Liver (tissue), 9 donors: Measurements from ENCODE around the gene TMEM114. TPM values are rescaled to one million over a fixed set of nuclear protein-coding genes. Genes with fewer than 3 reads are reported as not detected.

Experiments
- DNase-seq: peaks from one replicate; pipeline ENCODE4 v3.0.0-alpha.2; 2017; ENCODE audit warnings: low spot score
- H3K27ac ChIP-seq, 2 donors: one replicate each; pipeline ENCODE4 v1.7.0; 2013; ENCODE audit warnings: inconsistent platforms in 2 of 2, low read length in 2 of 2, control low read depth in 1 of 2, low read depth in 1 of 2, mild to moderate bottlenecking in 1 of 2
- H3K27me3 ChIP-seq, 4 donors: one replicate each; pipeline versions ENCODE4 v1.6.1 to v1.7.0; 2013; ENCODE audit warnings: low read length in 3 of 4, inconsistent platforms in 1 of 4, mild to moderate bottlenecking in 1 of 4, moderate library complexity in 1 of 4; ENCODE audit not compliant: control insufficient read depth in 4 of 4, insufficient read depth in 4 of 4
- H3K36me3 ChIP-seq, 4 donors: one replicate each; pipeline versions ENCODE4 v1.6.1 to v1.7.0; 2013; ENCODE audit warnings: low read length in 3 of 4, mild to moderate bottlenecking in 3 of 4, low read depth in 1 of 4, moderate library complexity in 1 of 4; ENCODE audit not compliant: control insufficient read depth in 4 of 4, insufficient read depth in 3 of 4
- H3K4me1 ChIP-seq, 4 donors: one replicate each; pipeline versions ENCODE4 v1.6.1 to v1.7.0; 2013; ENCODE audit warnings: low read length in 3 of 4, mild to moderate bottlenecking in 3 of 4, moderate library complexity in 1 of 4; ENCODE audit not compliant: control insufficient read depth in 4 of 4, insufficient read depth in 4 of 4
- H3K4me3 ChIP-seq, 3 donors: one replicate each; pipeline versions ENCODE4 v1.6.1 to v1.7.0; 2013; ENCODE audit warnings: low read length in 3 of 3, control low read depth in 1 of 3, low read depth in 1 of 3, mild to moderate bottlenecking in 1 of 3
- H3K9ac ChIP-seq, 2 donors: one replicate each; pipeline ENCODE4 v1.7.0; 2013; ENCODE audit warnings: low read length in 2 of 2, mild to moderate bottlenecking in 2 of 2, moderate library complexity in 2 of 2, control low read depth in 1 of 2, low read depth in 1 of 2
- H3K9me3 ChIP-seq, 4 donors: one replicate each; pipeline versions ENCODE4 v1.6.1 to v1.7.0; 2013; ENCODE audit warnings: low read length in 3 of 4; ENCODE audit not compliant: control insufficient read depth in 4 of 4
- EGR1 ChIP-seq, 2 donors: IDR thresholded peaks; 2 replicates each; pipeline ENCODE4 v1.6.1; 2016 to 2018; ENCODE audit warnings: antibody characterized with exemption in 2 of 2, low read depth in 2 of 2
- FOXA1 ChIP-seq: IDR thresholded peaks from 2 replicates; pipeline ENCODE4 v1.6.1; 2016; ENCODE audit warnings: antibody characterized with exemption
- FOXA2 ChIP-seq: IDR thresholded peaks from 2 replicates; pipeline ENCODE4 v1.6.1; 2016; ENCODE audit warnings: antibody characterized with exemption
- GABPA ChIP-seq, 2 donors: IDR thresholded peaks in 1 of 2; conservative IDR thresholded peaks in 1 of 2; 2 replicates each; pipeline ENCODE4 v1.6.1; 2016; ENCODE audit warnings: antibody characterized with exemption in 2 of 2, mild to moderate bottlenecking in 1 of 2, moderate library complexity in 1 of 2
- HNF4A ChIP-seq, 2 donors: conservative IDR thresholded peaks; 2 replicates each; pipeline ENCODE4 v1.6.1; 2016; ENCODE audit warnings: antibody characterized with exemption in 2 of 2, mild to moderate bottlenecking in 2 of 2
- HNF4G ChIP-seq: IDR thresholded peaks from 2 replicates; pipeline ENCODE4 v1.6.1; 2016; ENCODE audit warnings: antibody characterized with exemption
- JUND ChIP-seq, 2 donors: IDR thresholded peaks; 2 replicates each; pipeline ENCODE4 v1.6.1; 2016; ENCODE audit warnings: antibody characterized with exemption in 2 of 2
- NR2F2 ChIP-seq: IDR thresholded peaks from 2 replicates; pipeline ENCODE4 v1.6.1; 2016; ENCODE audit warnings: antibody characterized with exemption
- RAD21 ChIP-seq, 2 donors: IDR thresholded peaks; 2 replicates each; pipeline ENCODE4 v1.6.1; 2016; ENCODE audit warnings: antibody characterized with exemption in 2 of 2, mild to moderate bottlenecking in 2 of 2
- RXRA ChIP-seq, 2 donors: IDR thresholded peaks; 2 replicates each; pipeline ENCODE4 v1.6.1; 2017 to 2018; ENCODE audit warnings: antibody characterized with exemption in 2 of 2, mild to moderate bottlenecking in 1 of 2
- SP1 ChIP-seq: IDR thresholded peaks from 2 replicates; pipeline ENCODE4 v1.6.1; 2018; ENCODE audit warnings: antibody characterized with exemption, mild to moderate bottlenecking
- TAF1 ChIP-seq: conservative IDR thresholded peaks from 2 replicates; pipeline ENCODE4 v1.6.1; 2016; ENCODE audit warnings: antibody characterized with exemption, mild to moderate bottlenecking
- YY1 ChIP-seq: IDR thresholded peaks from 2 replicates; pipeline ENCODE4 v1.6.1; 2016; ENCODE audit warnings: antibody characterized with exemption, mild to moderate bottlenecking
- WGBS: extraction: QIAGEN DNeasy Blood & Tissue Kit; methylation state at CpG from one replicate; pipeline ENCODE4 v1.1.7; 2013; 5-methylcytosine and 5-hydroxymethylcytosine counted together
- polyA plus RNA-seq, 2 donors: library from polyadenylated mRNA; stranded (reverse) in 1 of 2; unstranded in 1 of 2; fragments of 200-250 nt in 1 of 2; fragments of >200 nt in 1 of 2; fragmentation: Nextera tagmentation in 1 of 2; extraction: Ambion mirVana in 1 of 2; gene quantifications; one replicate each; pipeline versions ENCODE4 v1.2.1 to v1.2.3, GENCODE V29; 2013 to 2015
- total RNA-seq, 2 donors: library from RNA; depleted of rRNA; stranded (reverse); fragments of >200 nt; gene quantifications; one replicate each; pipeline ENCODE4 v1.2.3, GENCODE V29; 2014
- TF ChIP-seq, protein P1 (sequence below): IDR thresholded peaks from 2 replicates; pipeline ENCODE4 v1.6.1; 2016; ENCODE audit warnings: antibody characterized with exemption
- TF ChIP-seq, protein P2 (sequence below): IDR thresholded peaks from 2 replicates; pipeline ENCODE4 v1.6.1; 2016; ENCODE audit warnings: antibody characterized with exemption
- TF ChIP-seq, protein P3 (sequence below): fragments of 150-350 bp; IDR thresholded peaks from 2 replicates; pipeline ENCODE4 v1.5.1; 2017; ENCODE audit warnings: improper control_type of control experiment, low read depth, low read length; ENCODE audit not compliant: missing input control
- TF ChIP-seq, protein P4 (sequence below): IDR thresholded peaks from 2 replicates; pipeline ENCODE4 v1.6.1; 2016; ENCODE audit warnings: antibody characterized with exemption
- TF ChIP-seq, protein P5 (sequence below): IDR thresholded peaks from 2 replicates; pipeline ENCODE4 v1.6.1; 2016; ENCODE audit warnings: antibody characterized with exemption, mild to moderate bottlenecking
- donor health status: healthy.
- donor health status: healthy.
- donor health status: healthy.
- donor health status: healthy.
- donor health status: healthy.

The TMEM114 gene
- total and polyA plus RNA-seq, 4 donors: not detected

DNA sequence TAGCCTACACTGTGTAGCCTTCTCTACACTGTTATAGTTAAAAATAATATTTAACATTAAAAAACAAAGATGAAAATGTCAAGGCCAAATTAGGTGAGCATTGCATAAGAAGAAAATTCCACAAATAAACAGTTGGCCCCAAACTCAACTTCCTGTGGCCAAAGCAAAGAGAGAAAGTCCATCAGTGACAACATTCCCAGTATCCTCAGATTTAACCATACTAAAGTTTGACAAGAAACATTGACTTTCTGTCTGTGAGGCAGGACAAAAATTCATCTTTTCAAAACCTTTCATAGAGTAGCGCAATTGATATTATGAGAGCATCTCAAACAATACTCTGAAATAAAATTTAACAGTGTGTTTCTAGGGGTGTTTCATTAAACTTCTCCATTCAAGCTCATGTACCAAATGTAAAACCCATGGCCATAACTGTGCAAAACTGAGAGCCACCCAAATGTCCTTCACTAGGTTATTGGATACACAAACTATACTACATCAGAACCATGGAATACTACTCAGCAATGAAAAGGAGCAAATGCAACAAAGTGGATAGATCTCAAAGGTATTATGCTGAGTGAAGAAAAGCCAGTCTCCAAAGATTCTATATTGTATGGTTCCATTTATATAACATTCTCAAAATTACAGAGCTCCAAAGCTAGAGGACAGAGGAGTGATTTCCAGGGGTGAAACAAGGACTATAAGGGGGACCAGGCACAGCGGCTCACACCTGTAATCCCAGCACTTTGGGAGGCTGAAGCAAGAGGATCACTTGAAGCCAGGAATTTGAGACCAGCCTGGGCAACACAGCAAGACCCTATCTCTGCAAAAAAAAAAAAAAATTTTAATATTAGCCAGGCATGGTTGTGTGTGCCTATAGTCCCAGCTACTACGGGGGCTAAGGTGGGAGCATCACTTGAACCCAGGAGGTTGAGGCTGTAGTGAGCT lies 38.7 kb downstream of the TMEM114 start:
- Histone ChIP-seq H3K9me3 (no peaks in the 10 kb centered on the region), H3K9ac (no peak overlapping the region), H3K27ac (peak overlapping the region; percentile 79), H3K4me1 (peaks cover 4 to 42% (median 31%) of the 10 kb centered on the region in 4 donors), H3K27me3 (peaks cover 0 to 2% (median 0%) of the 10 kb centered on the region in 4 donors), H3K4me3 (no peak overlapping the region), H3K36me3 (no peaks in the 10 kb centered on the region)
- DNase-seq: no peak
- WGBS: 74% methylated on average over 3 of the region's 3 CpGs
- peak; percentile 86 for TF ChIP-seq SP1
- TF ChIP-seq, protein P1, sequence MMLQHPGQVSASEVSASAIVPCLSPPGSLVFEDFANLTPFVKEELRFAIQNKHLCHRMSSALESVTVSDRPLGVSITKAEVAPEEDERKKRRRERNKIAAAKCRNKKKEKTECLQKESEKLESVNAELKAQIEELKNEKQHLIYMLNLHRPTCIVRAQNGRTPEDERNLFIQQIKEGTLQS: peak; percentile 16
- no peak for TF ChIP-seq TAF1
- peak; percentile 45 for TF ChIP-seq YY1
- TF ChIP-seq NR2F2: no peak
- TF ChIP-seq, protein P2, sequence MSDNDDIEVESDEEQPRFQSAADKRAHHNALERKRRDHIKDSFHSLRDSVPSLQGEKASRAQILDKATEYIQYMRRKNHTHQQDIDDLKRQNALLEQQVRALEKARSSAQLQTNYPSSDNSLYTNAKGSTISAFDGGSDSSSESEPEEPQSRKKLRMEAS: no peak
- TF ChIP-seq RXRA (IDR thresholded peaks at IDR 0.05): peak; percentile 70 to 76
- peak; percentile 85 to 88 for TF ChIP-seq HNF4A (conservative IDR thresholded peaks at IDR 0.05)
- TF ChIP-seq GABPA (IDR thresholded peaks at IDR 0.05 in 1 of 2, conservative IDR thresholded peaks at IDR 0.05 in 1 of 2): peak; percentile 27 to 62
- peak in 1 of 2 donors; percentile 25 for TF ChIP-seq RAD21 (IDR thresholded peaks at IDR 0.05)
- TF ChIP-seq FOXA2: peak; percentile 60
- TF ChIP-seq, protein P3, sequence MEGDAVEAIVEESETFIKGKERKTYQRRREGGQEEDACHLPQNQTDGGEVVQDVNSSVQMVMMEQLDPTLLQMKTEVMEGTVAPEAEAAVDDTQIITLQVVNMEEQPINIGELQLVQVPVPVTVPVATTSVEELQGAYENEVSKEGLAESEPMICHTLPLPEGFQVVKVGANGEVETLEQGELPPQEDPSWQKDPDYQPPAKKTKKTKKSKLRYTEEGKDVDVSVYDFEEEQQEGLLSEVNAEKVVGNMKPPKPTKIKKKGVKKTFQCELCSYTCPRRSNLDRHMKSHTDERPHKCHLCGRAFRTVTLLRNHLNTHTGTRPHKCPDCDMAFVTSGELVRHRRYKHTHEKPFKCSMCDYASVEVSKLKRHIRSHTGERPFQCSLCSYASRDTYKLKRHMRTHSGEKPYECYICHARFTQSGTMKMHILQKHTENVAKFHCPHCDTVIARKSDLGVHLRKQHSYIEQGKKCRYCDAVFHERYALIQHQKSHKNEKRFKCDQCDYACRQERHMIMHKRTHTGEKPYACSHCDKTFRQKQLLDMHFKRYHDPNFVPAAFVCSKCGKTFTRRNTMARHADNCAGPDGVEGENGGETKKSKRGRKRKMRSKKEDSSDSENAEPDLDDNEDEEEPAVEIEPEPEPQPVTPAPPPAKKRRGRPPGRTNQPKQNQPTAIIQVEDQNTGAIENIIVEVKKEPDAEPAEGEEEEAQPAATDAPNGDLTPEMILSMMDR: no peak
- TF ChIP-seq JUND (IDR thresholded peaks at IDR 0.05): peak; percentile 64 to 73
- TF ChIP-seq EGR1 (IDR thresholded peaks at IDR 0.05; ENCODE audit: low read depth in 2 of 2): peak in 1 of 2 donors; percentile 45
- TF ChIP-seq HNF4G: no peak
- TF ChIP-seq FOXA1: peak; percentile 41
- TF ChIP-seq, protein P4, sequence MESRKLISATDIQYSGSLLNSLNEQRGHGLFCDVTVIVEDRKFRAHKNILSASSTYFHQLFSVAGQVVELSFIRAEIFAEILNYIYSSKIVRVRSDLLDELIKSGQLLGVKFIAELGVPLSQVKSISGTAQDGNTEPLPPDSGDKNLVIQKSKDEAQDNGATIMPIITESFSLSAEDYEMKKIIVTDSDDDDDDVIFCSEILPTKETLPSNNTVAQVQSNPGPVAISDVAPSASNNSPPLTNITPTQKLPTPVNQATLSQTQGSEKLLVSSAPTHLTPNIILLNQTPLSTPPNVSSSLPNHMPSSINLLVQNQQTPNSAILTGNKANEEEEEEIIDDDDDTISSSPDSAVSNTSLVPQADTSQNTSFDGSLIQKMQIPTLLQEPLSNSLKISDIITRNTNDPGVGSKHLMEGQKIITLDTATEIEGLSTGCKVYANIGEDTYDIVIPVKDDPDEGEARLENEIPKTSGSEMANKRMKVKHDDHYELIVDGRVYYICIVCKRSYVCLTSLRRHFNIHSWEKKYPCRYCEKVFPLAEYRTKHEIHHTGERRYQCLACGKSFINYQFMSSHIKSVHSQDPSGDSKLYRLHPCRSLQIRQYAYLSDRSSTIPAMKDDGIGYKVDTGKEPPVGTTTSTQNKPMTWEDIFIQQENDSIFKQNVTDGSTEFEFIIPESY: peak; percentile 36
- TF ChIP-seq, protein P5, sequence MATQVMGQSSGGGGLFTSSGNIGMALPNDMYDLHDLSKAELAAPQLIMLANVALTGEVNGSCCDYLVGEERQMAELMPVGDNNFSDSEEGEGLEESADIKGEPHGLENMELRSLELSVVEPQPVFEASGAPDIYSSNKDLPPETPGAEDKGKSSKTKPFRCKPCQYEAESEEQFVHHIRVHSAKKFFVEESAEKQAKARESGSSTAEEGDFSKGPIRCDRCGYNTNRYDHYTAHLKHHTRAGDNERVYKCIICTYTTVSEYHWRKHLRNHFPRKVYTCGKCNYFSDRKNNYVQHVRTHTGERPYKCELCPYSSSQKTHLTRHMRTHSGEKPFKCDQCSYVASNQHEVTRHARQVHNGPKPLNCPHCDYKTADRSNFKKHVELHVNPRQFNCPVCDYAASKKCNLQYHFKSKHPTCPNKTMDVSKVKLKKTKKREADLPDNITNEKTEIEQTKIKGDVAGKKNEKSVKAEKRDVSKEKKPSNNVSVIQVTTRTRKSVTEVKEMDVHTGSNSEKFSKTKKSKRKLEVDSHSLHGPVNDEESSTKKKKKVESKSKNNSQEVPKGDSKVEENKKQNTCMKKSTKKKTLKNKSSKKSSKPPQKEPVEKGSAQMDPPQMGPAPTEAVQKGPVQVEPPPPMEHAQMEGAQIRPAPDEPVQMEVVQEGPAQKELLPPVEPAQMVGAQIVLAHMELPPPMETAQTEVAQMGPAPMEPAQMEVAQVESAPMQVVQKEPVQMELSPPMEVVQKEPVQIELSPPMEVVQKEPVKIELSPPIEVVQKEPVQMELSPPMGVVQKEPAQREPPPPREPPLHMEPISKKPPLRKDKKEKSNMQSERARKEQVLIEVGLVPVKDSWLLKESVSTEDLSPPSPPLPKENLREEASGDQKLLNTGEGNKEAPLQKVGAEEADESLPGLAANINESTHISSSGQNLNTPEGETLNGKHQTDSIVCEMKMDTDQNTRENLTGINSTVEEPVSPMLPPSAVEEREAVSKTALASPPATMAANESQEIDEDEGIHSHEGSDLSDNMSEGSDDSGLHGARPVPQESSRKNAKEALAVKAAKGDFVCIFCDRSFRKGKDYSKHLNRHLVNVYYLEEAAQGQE: peak; percentile 57
